GM12878 (cell line): ENCODE results near the gene SERINC5. TPM values are rescaled to one million over a fixed set of nuclear protein-coding genes. Genes with fewer than 3 reads are reported as not detected.
A peak's percentile ranks its signal among the peaks of the same experiment; 100 is the strongest.

Source experiments
- BCL3 ChIP-seq: IDR thresholded peaks from 2 replicates; pipeline ENCODE4 v1.6.1; 2011; ENCODE audit warnings: borderline replicate concordance, low read depth, mild to moderate bottlenecking, moderate library complexity, low read length; ENCODE audit not compliant: insufficient read depth, poor library complexity, severe bottlenecking
- E2F4 ChIP-seq: IDR thresholded peaks from 2 replicates; pipeline ENCODE4 v1.6.1; 2012; ENCODE audit warnings: low read depth, low read length, improper control_type of control experiment
- ETV6 ChIP-seq, 2 experiments: fragments of 450-650 bp in 1 of 2; IDR thresholded peaks in 1 of 2; conservative IDR thresholded peaks in 1 of 2; 2 replicates each; pipeline ENCODE4 v1.6.1; 2014; ENCODE audit warnings: antibody characterized with exemption in 1 of 2, borderline replicate concordance in 1 of 2, low read depth in 1 of 2, mild to moderate bottlenecking in 1 of 2, moderate library complexity in 1 of 2
- FOXM1 ChIP-seq: IDR thresholded peaks from 2 replicates; pipeline ENCODE4 v1.6.1; 2012; ENCODE audit warnings: low read depth, mild to moderate bottlenecking, inconsistent platforms, low read length, moderate library complexity
- HDAC2 ChIP-seq: fragments of 200-600 bp; sonication (generic); IDR thresholded peaks from 2 replicates; pipeline ENCODE4 v1.6.1; 2017
- IKZF1 ChIP-seq: fragments of 450-650 bp; conservative IDR thresholded peaks from 2 replicates; pipeline ENCODE4 v1.6.1; 2017; ENCODE audit warnings: antibody characterized with exemption, mild to moderate bottlenecking
- IRF5 ChIP-seq: fragments of 450-650 bp; IDR thresholded peaks from 2 replicates; pipeline ENCODE4 v1.6.1; 2017; ENCODE audit warnings: borderline replicate concordance
- MEF2A ChIP-seq: IDR thresholded peaks from 2 replicates; pipeline ENCODE4 v1.6.1; 2011; ENCODE audit warnings: low read depth, mild to moderate bottlenecking, low read length, moderate library complexity; ENCODE audit not compliant: insufficient read depth
- MEF2B ChIP-seq: fragments of 450-650 bp; IDR thresholded peaks from 2 replicates; pipeline ENCODE4 v1.6.1; 2018; ENCODE audit warnings: mild to moderate bottlenecking, moderate library complexity; ENCODE audit not compliant: partially characterized antibody, poor library complexity, severe bottlenecking
- MTA2 ChIP-seq: fragments of 450-650 bp; IDR thresholded peaks from 2 replicates; pipeline ENCODE4 v1.6.1; 2016; ENCODE audit warnings: low read depth, mild to moderate bottlenecking, moderate library complexity
- NFYB ChIP-seq: IDR thresholded peaks from 2 replicates; pipeline ENCODE4 v1.6.1; 2011; ENCODE audit warnings: low read depth, mild to moderate bottlenecking, low read length, improper control_type of control experiment, moderate library complexity; ENCODE audit not compliant: insufficient read depth
- NKRF ChIP-seq: fragments of 450-650 bp; conservative IDR thresholded peaks from 2 replicates; pipeline ENCODE4 v1.6.1; 2017; ENCODE audit warnings: mild to moderate bottlenecking, moderate library complexity
- SIN3A ChIP-seq: IDR thresholded peaks from 2 replicates; pipeline ENCODE4 v1.6.1; 2012; ENCODE audit warnings: low read depth, low read length, improper control_type of control experiment
- TBL1XR1 ChIP-seq: IDR thresholded peaks from 2 replicates; pipeline ENCODE4 v1.6.1; 2012; ENCODE audit warnings: low read depth, low read length, improper control_type of control experiment
- WRNIP1 ChIP-seq: IDR thresholded peaks from 2 replicates; pipeline ENCODE4 v1.6.1; 2011; ENCODE audit warnings: low read depth, low read length, improper control_type of control experiment, borderline replicate concordance
- YY1 ChIP-seq: IDR thresholded peaks from 2 replicates; pipeline ENCODE4 v1.6.1; 2011; ENCODE audit warnings: low read depth, mild to moderate bottlenecking, low read length
- ZBTB40 ChIP-seq: fragments of 450-650 bp; IDR thresholded peaks from 2 replicates; pipeline ENCODE4 v1.6.1; 2016; ENCODE audit warnings: mild to moderate bottlenecking, moderate library complexity, borderline replicate concordance
- polyA plus RNA-seq, 11 experiments: library from polyadenylated mRNA; depleted of rRNA in 4 of 11; unstranded in 6 of 11; stranded (reverse) in 5 of 11; fragments of >200 nt; fragmentation: Nextera tagmentation in 4 of 11; fragmentation: Illumina TruSeq in 1 of 11; extraction: Ambion mirVana in 4 of 11; extraction: Trizol in 1 of 11; gene quantifications; 1 replicate in 1 of 11; 2 replicates in 10 of 11; pipeline versions ENCODE4 v1.2.1 to v1.2.3, GENCODE V29; 2011 to 2016; ENCODE audit warnings: inconsistent platforms in 2 of 11, missing spikeins in 2 of 11, low read depth in 1 of 11
- total RNA-seq, 4 experiments: library from RNA; depleted of rRNA in 3 of 4; stranded (reverse); fragments of >200 nt in 3 of 4; fragmentation: Illumina TruSeq in 1 of 4; extraction: Trizol in 1 of 4; gene quantifications; 2 replicates each; pipeline versions ENCODE4 v1.2.1 to v1.2.3, GENCODE V29; 2013 to 2021

Gene SERINC5
- total and polyA plus RNA-seq, 10 of the 15 experiments (the other 5 are each of a cell fraction or from before 2014, with no cell fraction given) = 0.66 to 7.0 (median 2.8) TPM

- TF ChIP-seq SIN3A (no peak), FOXM1 (peak; percentile 30; the same call in 1 of the 2 replicates), MTA2 (peak; percentile 77; the same call in 1 of the 2 replicates), TBL1XR1 (no peak), BCL3 (no peak), WRNIP1 (no peak), ETV6 (conservative IDR thresholded peaks at IDR 0.05 in 1 of 2, IDR thresholded peaks at IDR 0.05 in 1 of 2; ENCODE audit: borderline replicate concordance in 1 of 2, low read depth in 1 of 2) (no peak), NFYB (no peak), YY1 (0 out of 2 replicates have a peak, but pooled peaks have one; percentile 30), IRF5 (no peak), IKZF1 (peak; percentile 69), E2F4 (no peak), HDAC2 (no peak), MEF2A (0 out of 2 replicates have a peak, but pooled peaks have one; percentile 27), ZBTB40 (no peak), MEF2B (peak; percentile 26), NKRF (peak; percentile 36; the same call in 1 of the 2 replicates)
Observed at GRCh38 chr5:80127116-80127552, 128.7 kb downstream of the SERINC5 start (continued).
